Tibial nerve (tissue), 4 donors: ENCODE measurements around the gene THNSL1.

Experiments used
- EP300 ChIP-seq, 2 donors: sonication (generic); formaldehyde crosslinking; IDR thresholded peaks; one replicate each; pipeline ENCODE4 v1.6.1; 2017; ENCODE audit warnings: antibody characterized with exemption in 2 of 2, mild to moderate bottlenecking in 1 of 2
- POLR2A ChIP-seq, 2 donors: fragments of 450-650 bp; IDR thresholded peaks; one replicate each; pipeline ENCODE4 v1.6.1; 2017; ENCODE audit warnings: antibody characterized with exemption in 2 of 2, mild to moderate bottlenecking in 2 of 2, moderate library complexity in 2 of 2
- TF ChIP-seq, protein P1 (sequence below), 5 experiments: fragments of 200-600 bp in 3 of 5; fragments of 450-650 bp in 2 of 5; sonication (generic) in 3 of 5; IDR thresholded peaks; one replicate each; pipeline ENCODE4 v1.5.1; 2016 to 2019; ENCODE audit warnings: antibody characterized with exemption in 5 of 5, mild to moderate bottlenecking in 3 of 5, moderate library complexity in 2 of 5

DNA sequence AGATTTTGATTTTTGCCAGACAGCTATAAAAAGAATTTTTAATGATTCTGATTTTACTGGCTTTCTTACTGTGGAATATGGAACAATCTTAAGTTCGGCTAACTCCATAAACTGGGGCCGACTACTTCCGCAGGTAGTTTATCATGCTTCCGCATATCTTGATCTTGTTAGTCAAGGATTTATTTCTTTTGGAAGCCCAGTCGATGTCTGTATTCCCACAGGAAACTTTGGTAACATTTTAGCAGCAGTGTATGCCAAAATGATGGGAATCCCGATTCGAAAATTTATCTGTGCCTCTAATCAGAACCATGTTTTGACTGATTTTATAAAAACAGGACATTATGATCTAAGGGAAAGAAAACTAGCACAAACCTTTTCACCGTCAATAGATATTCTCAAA lies 8.1 kb downstream of the THNSL1 start:
- TF ChIP-seq, protein P1, sequence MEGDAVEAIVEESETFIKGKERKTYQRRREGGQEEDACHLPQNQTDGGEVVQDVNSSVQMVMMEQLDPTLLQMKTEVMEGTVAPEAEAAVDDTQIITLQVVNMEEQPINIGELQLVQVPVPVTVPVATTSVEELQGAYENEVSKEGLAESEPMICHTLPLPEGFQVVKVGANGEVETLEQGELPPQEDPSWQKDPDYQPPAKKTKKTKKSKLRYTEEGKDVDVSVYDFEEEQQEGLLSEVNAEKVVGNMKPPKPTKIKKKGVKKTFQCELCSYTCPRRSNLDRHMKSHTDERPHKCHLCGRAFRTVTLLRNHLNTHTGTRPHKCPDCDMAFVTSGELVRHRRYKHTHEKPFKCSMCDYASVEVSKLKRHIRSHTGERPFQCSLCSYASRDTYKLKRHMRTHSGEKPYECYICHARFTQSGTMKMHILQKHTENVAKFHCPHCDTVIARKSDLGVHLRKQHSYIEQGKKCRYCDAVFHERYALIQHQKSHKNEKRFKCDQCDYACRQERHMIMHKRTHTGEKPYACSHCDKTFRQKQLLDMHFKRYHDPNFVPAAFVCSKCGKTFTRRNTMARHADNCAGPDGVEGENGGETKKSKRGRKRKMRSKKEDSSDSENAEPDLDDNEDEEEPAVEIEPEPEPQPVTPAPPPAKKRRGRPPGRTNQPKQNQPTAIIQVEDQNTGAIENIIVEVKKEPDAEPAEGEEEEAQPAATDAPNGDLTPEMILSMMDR (IDR thresholded peaks at IDR 0.05), result no peak
- peak in 1 of 2 donors; percentile 15 for TF ChIP-seq EP300 (IDR thresholded peaks at IDR 0.05)
- no peak for TF ChIP-seq POLR2A (IDR thresholded peaks at IDR 0.05)
